ENCODE results near the gene PARP1.
"Not testable (repeated sequence)": the region's sequence is repeated elsewhere in the genome, so short reads cannot be mapped to it uniquely, and the experiment has no call there.

Gene PARP1

GRCh38 chr1:226407497-226408284, at the start of gene PARP1:
Gene PARP1 (minus strand): TSS chr1:226408093. CDS start chr1:226407929, 164 bp downstream.
- FAIRE-seq, result no peak

- FAIRE-seq, result no peak
These were observed 49.4 kb upstream of the PARP1 start for GRCh38 chr1:226457307-226457712.

- no peak for FAIRE-seq
These were observed 48.0 kb upstream of the PARP1 start for GRCh38 chr1:226455843-226456242.

- no peak for FAIRE-seq
These were observed 46.5 kb upstream of the PARP1 start for GRCh38 chr1:226454349-226454748.

- FAIRE-seq, result no peak
These were observed 45.3 kb upstream of the PARP1 start for GRCh38 chr1:226453015-226453704.

GRCh38 chr1:226450688-226451087, 42.8 kb upstream of the PARP1 start:
- no peak for FAIRE-seq

- no peak for FAIRE-seq
These were observed 41.9 kb upstream of the PARP1 start for GRCh38 chr1:226449823-226450222.

GRCh38 chr1:226447932-226448665, 40.2 kb upstream of the PARP1 start:
- FAIRE-seq, result no peak

- FAIRE-seq, result no peak
These were observed 38.2 kb upstream of the PARP1 start for GRCh38 chr1:226446094-226446493.

GRCh38 chr1:226444901-226445300, 37.0 kb upstream of the PARP1 start:
- no peak for FAIRE-seq

- no peak for FAIRE-seq
These were observed 35.5 kb upstream of the PARP1 start for GRCh38 chr1:226443439-226443838.

GRCh38 chr1:226443033-226443432, 35.1 kb upstream of the PARP1 start:
- no peak for FAIRE-seq

GRCh38 chr1:226441629-226442028, 33.7 kb upstream of the PARP1 start:
- no peak for FAIRE-seq

- no peak for FAIRE-seq
These were observed 32.6 kb upstream of the PARP1 start for GRCh38 chr1:226440512-226440911.

- FAIRE-seq, result no peak
These were observed 30.1 kb upstream of the PARP1 start for GRCh38 chr1:226438007-226438406.

GRCh38 chr1:226436855-226437491, 29.1 kb upstream of the PARP1 start:
- FAIRE-seq, result no peak

GRCh38 chr1:226436472-226436854, 28.6 kb upstream of the PARP1 start:
- no peak for FAIRE-seq

- FAIRE-seq, result no peak
These were observed 25.4 kb upstream of the PARP1 start for GRCh38 chr1:226433341-226433720.

GRCh38 chr1:226432586-226433340, 24.9 kb upstream of the PARP1 start:
- no peak for FAIRE-seq

GRCh38 chr1:226431898-226432297, 24.0 kb upstream of the PARP1 start:
- FAIRE-seq, result not testable (repeated sequence)

- no peak for FAIRE-seq
These were observed 22.2 kb upstream of the PARP1 start for GRCh38 chr1:226429858-226430715.

All from colon (tissue), 2 donors.